Measurements from ENCODE around the gene TCEAL1.

GRCh38 chrX:103616676-103617186, 12.0 kb upstream of the TCEAL1 start:
- TF ChIP-seq IRF1 (CRISPR knock-in tag; IDR thresholded peaks at IDR 0.05; ENCODE audit: low read depth): no peak
- TF ChIP-seq NPAS2 (CRISPR knock-in tag; IDR thresholded peaks at IDR 0.05; ENCODE audit: borderline replicate concordance): no peak
- TF ChIP-seq PREB (CRISPR knock-in tag; IDR thresholded peaks at IDR 0.05): no peak
- no peak for TF ChIP-seq GRHL1 (CRISPR knock-in tag; conservative IDR thresholded peaks at IDR 0.05)
- no peak for TF ChIP-seq MIXL1 (CRISPR knock-in tag; IDR thresholded peaks at IDR 0.05)
